B cell (primary cell): Measurements from ENCODE around the gene KLHL7. TPM values are rescaled to one million over a fixed set of nuclear protein-coding genes. Genes with fewer than 3 reads are reported as not detected.
"Not testable (repeated sequence)": the region's sequence is repeated elsewhere in the genome, so short reads cannot be mapped to it uniquely, and the experiment has no call there.

ENCODE experiments used
- ATAC-seq: fragments of 200-7000 bp; cut with Tn5 transposase; one replicate; pipeline ENCODE4 v1.10.0; 2021; ENCODE audit warnings: low read depth, mild to moderate bottlenecking, moderate number of reproducible peaks, moderate library complexity
- CTCF ChIA-PET: fragments of 350-600 bp; sonication (Branson Sonifier 250); formaldehyde crosslinking; loops from one replicate; lab custom pipeline; 2021; ENCODE audit warnings: antibody characterized with exemption, inconsistent platforms; lab: Charles Lee
- POLR2A ChIA-PET: fragments of 350-600 bp; sonication (Branson Sonifier 250); formaldehyde crosslinking; loops from one replicate; lab custom pipeline; 2021; ENCODE audit warnings: antibody characterized with exemption; lab: Charles Lee
- DNase-seq: peaks from one replicate; pipeline ENCODE4 v3.0.0; 2013
- H2AFZ ChIP-seq: 2 replicates; pipeline ENCODE4 v1.6.1; 2012; ENCODE audit warnings: mild to moderate bottlenecking, low read depth, low read length; ENCODE audit not compliant: insufficient read depth, poor library complexity, severe bottlenecking
- H3K27ac ChIP-seq, 2 donors: 1 replicate in 1 of 2; 2 replicates in 1 of 2; pipeline ENCODE4 v1.5.1; 2012 to 2013; ENCODE audit warnings: low read length in 2 of 2, mild to moderate bottlenecking in 2 of 2, moderate library complexity in 1 of 2
- H3K27me3 ChIP-seq, 4 experiments: fragments of 200-600 bp in 1 of 4; sonication (generic) in 1 of 4; replicated peaks in 1 of 4; 1 replicate in 2 of 4; 2 replicates in 2 of 4; pipeline versions ENCODE4 v1.6.1 to v1.7.0; 2013 to 2016; ENCODE audit warnings: low read length in 3 of 4, mild to moderate bottlenecking in 2 of 4, mixed read lengths in 1 of 4, moderate library complexity in 1 of 4; ENCODE audit not compliant: insufficient read depth in 4 of 4, control insufficient read depth in 3 of 4; ENCODE audit errors: control extremely low read depth in 1 of 4
- H3K36me3 ChIP-seq, 2 experiments: replicated peaks in 1 of 2; 1 replicate in 1 of 2; 2 replicates in 1 of 2; pipeline versions ENCODE4 v1.6.1 to v1.7.1; 2013; ENCODE audit warnings: low read length in 1 of 2; ENCODE audit not compliant: insufficient read depth in 2 of 2, control insufficient read depth in 1 of 2; ENCODE audit errors: control extremely low read depth in 1 of 2, extremely low read depth in 1 of 2
- H3K4me1 ChIP-seq, 2 donors: fragments of 200-600 bp in 1 of 2; sonication (generic) in 1 of 2; 1 replicate in 1 of 2; 2 replicates in 1 of 2; pipeline versions ENCODE4 v1.5.1 to v1.6.1; 2013 to 2017; ENCODE audit warnings: low read length in 2 of 2; ENCODE audit not compliant: control insufficient read depth in 2 of 2, insufficient read depth in 2 of 2
- H3K4me2 ChIP-seq: replicated peaks from 2 replicates; pipeline ENCODE3; 2012; ENCODE audit warnings: mild to moderate bottlenecking, low read depth, low read length; ENCODE audit not compliant: poor library complexity, severe bottlenecking
- H3K4me3 ChIP-seq, 5 experiments: fragments of 200-600 bp in 1 of 5; sonication (generic) in 1 of 5; 1 replicate in 3 of 5; 2 replicates in 2 of 5; pipeline versions ENCODE4 v1.5.1 to v1.7.0; 2011 to 2016; ENCODE audit warnings: low read length in 4 of 5, mild to moderate bottlenecking in 4 of 5, low read depth in 2 of 5, control low read depth in 1 of 5, moderate library complexity in 1 of 5; ENCODE audit not compliant: insufficient read depth in 1 of 5; ENCODE audit errors: control extremely low read depth in 1 of 5, extremely low read depth in 1 of 5
- H3K79me2 ChIP-seq: fragments of 200-600 bp; sonication (generic); one replicate; pipeline ENCODE4 v1.6.0; 2016; ENCODE audit warnings: low read length; ENCODE audit not compliant: control insufficient read depth, insufficient read depth
- H3K9ac ChIP-seq: fragments of 200-600 bp; sonication (generic); 2 replicates; pipeline ENCODE4 v1.6.1; 2017; ENCODE audit warnings: mild to moderate bottlenecking, low read length, moderate library complexity
- H3K9me3 ChIP-seq, 3 donors: one replicate each; pipeline versions ENCODE4 v1.6.1 to v1.7.1; 2013; ENCODE audit warnings: low read length in 2 of 3; ENCODE audit not compliant: control insufficient read depth in 2 of 3, insufficient read depth in 1 of 3; ENCODE audit errors: control extremely low read depth in 1 of 3
- H4K20me1 ChIP-seq: 2 replicates; pipeline ENCODE4 v1.6.0; 2012; ENCODE audit warnings: mild to moderate bottlenecking, low read length; ENCODE audit not compliant: insufficient read depth, control insufficient read depth, poor library complexity, severe bottlenecking
- H3K27ac Mint-ChIP-seq: one replicate; pipeline ENCODE4 v1.8.0; 2021; ENCODE audit warnings: mixed read lengths
- H3K27me3 Mint-ChIP-seq: one replicate; pipeline ENCODE4 v1.8.0; 2021; ENCODE audit warnings: mixed read lengths
- H3K4me1 Mint-ChIP-seq: one replicate; pipeline ENCODE4 v1.8.0; 2021; ENCODE audit warnings: mixed read lengths
- H3K4me3 Mint-ChIP-seq: one replicate; pipeline ENCODE4 v1.8.0; 2021; ENCODE audit warnings: mixed read lengths
- H3K9me3 Mint-ChIP-seq: one replicate; pipeline ENCODE4 v1.8.0; 2022; ENCODE audit warnings: mixed read lengths; ENCODE audit not compliant: insufficient read depth
- EZH2 ChIP-seq: IDR thresholded peaks from 2 replicates; pipeline ENCODE4 v1.6.1; 2012; ENCODE audit warnings: borderline replicate concordance, low read depth, mild to moderate bottlenecking, moderate library complexity, low read length; ENCODE audit not compliant: insufficient read depth, poor library complexity, severe bottlenecking
- WGBS: methylation state at CpG from one replicate; pipeline ENCODE4 v1.1.5; 2013; ENCODE audit warnings: missing lambda C conversion rate; ENCODE audit not compliant: insufficient coverage; 5-methylcytosine and 5-hydroxymethylcytosine counted together
- intact Hi-C: fragments of 100-400 bp; cut with micrococcal nuclease; formaldehyde crosslinking; loops from one replicate; pipeline ENCODE4 v1.10.0; 2022
- polyA plus RNA-seq: library from polyadenylated mRNA; depleted of rRNA; stranded (reverse); fragments of >200 nt; gene quantifications from 2 replicates; pipeline ENCODE4 v1.2.3, GENCODE V29; 2012
- total RNA-seq, 2 donors: library from RNA; stranded (reverse); fragments of 120-200 nt in 1 of 2; gene quantifications; 1 replicate in 1 of 2; 2 replicates in 1 of 2; pipeline versions ENCODE4 v1.2.3 to v1.2.4, GENCODE V29; 2013 to 2022
- TF ChIP-seq, protein P1 (sequence below): fragments of 200-600 bp; IDR thresholded peaks from one replicate; pipeline ENCODE4 v1.8.0; 2022; ENCODE audit warnings: antibody characterized with exemption, mild to moderate bottlenecking

Gene KLHL7
- total and polyA plus RNA-seq, 2 donors (not counting 1 experiment from before 2014, with no cell fraction given): 9.2 to 22.8 TPM

DNA sequence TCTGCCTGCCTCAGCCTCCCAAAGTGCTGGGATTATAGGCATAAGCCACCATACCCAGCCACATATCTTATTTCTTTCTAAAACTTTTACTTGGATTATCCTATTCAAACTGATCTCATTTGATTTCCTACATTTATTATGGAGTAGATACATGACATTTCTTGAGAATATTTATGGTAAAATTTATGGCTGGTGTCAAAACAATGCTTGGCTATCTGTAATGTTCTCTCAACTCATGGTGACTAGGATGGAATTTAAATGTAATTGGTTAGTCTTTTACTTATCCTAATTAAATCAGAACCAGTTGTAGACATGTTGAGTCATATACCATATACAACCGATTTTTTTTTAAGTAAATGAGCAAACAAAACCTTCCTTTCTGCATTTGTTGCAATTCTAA lies 80.4 kb downstream of the KLHL7 start:
- Histone ChIP-seq H3K9me3 (no peaks in the 10 kb centered on the region), H3K4me2 (no peak overlapping the region), H3K27ac (no peak overlapping the region), H3K4me3 (no peak overlapping the region), H3K36me3 (peaks cover 15 to 46% of the 10 kb centered on the region in 2 experiments), H3K79me2 (peaks cover 54% of the 10 kb centered on the region), H3K9ac (no peak overlapping the region), H2AFZ (no peak overlapping the region), H3K27me3 (no peaks in the 10 kb centered on the region), H3K4me1 (peaks cover 14 to 18% of the 10 kb centered on the region in 2 donors), H4K20me1 (peaks cover 27% of the 10 kb centered on the region)
- Mint-ChIP-seq H3K4me3 (no peak overlapping the region), H3K9me3 (no peaks in the 10 kb centered on the region), H3K27ac (no peak overlapping the region), H3K27me3 (no peaks in the 10 kb centered on the region), H3K4me1 (peaks cover 31% of the 10 kb centered on the region)
- ATAC-seq (no peak), DNase-seq (no peak)
- WGBS: no CpG with 5 or more reads among the region's 1 CpG
- ChIA-PET POLR2A (no interaction called here), CTCF (no interaction called here)
- TF ChIP-seq EZH2: no peak
- TF ChIP-seq, protein P1, sequence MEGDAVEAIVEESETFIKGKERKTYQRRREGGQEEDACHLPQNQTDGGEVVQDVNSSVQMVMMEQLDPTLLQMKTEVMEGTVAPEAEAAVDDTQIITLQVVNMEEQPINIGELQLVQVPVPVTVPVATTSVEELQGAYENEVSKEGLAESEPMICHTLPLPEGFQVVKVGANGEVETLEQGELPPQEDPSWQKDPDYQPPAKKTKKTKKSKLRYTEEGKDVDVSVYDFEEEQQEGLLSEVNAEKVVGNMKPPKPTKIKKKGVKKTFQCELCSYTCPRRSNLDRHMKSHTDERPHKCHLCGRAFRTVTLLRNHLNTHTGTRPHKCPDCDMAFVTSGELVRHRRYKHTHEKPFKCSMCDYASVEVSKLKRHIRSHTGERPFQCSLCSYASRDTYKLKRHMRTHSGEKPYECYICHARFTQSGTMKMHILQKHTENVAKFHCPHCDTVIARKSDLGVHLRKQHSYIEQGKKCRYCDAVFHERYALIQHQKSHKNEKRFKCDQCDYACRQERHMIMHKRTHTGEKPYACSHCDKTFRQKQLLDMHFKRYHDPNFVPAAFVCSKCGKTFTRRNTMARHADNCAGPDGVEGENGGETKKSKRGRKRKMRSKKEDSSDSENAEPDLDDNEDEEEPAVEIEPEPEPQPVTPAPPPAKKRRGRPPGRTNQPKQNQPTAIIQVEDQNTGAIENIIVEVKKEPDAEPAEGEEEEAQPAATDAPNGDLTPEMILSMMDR: no peak
- intact Hi-C loops: loop anchor here (10.0 kb wide), 2 partner anchors 361 to 1649 kb away; partner anchors contain the start of gene TOMM7

DNA sequence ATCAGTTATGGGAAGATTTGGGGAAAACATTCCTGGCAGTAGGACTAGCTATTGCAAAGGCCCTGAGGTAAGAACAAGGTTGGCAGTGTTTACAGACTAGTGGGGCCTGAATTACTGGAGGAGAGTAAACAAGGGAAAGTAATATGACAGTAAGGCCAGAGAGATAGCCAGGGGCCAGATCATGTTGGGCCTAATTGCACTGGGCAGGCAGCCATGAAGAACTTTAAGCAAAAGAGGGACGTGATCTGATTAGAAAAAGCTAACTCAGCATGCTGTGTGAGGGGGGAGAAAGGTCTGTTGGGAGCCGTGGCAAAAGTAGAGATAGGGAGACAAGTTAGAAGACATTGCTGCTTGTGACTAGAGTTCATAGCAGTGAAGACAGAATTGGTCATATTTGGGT lies 85.4 kb downstream of the KLHL7 start:
- CTCF ChIA-PET: no interaction called here
- POLR2A ChIA-PET: no interaction called here
- peaks cover 19% of the 10 kb centered on the region for H3K79me2 ChIP-seq

DNA sequence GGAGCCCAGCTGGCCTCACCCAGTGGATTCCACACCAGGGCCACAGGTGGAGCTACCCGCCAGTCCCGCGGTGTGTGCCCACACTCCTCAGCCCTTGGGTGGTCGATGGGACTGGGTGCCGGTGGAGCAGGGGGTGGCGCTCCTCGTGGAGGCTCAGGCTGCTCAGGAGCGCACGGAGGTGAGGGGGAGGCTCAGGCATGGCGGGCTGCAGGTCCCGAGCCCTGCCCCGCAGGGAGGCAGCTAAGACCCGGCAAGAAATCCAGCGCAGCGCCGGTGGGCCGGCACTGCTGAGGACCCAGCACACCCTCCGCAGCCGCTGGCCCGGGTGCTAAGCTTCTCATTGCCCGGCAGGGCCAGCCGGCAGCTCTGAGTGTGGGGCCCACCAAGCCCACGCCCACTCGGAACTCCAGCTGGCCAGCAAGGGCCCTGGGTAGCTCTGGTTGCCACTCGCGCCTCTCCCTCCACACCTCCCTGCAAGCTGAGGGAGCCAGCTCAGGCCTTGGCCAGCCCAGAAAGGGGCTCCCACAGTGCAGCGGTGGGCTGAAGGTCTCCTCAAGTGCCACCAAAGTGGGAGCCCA lies 88.2 kb downstream of the KLHL7 start:
- DNase-seq, H3K79me2 ChIP-seq, H2AFZ ChIP-seq, H3K27me3 Mint-ChIP-seq, intact Hi-C loops, H3K9me3 ChIP-seq, H3K27ac ChIP-seq, H3K4me1 Mint-ChIP-seq, H3K4me2 ChIP-seq, H3K9ac ChIP-seq, POLR2A ChIA-PET, H3K27me3 ChIP-seq, H3K27ac Mint-ChIP-seq, H3K4me1 ChIP-seq, H3K9me3 Mint-ChIP-seq, ATAC-seq, H3K4me3 Mint-ChIP-seq, H3K4me3 ChIP-seq, CTCF ChIA-PET: not testable (repeated sequence)
- H4K20me1 ChIP-seq: peaks cover 22% of the 10 kb centered on the region
- H3K36me3 ChIP-seq: peaks cover 14 to 40% of the 10 kb centered on the region in 2 experiments
- WGBS: 98% methylated on average over 24 of the region's 27 CpGs

More for the DNA sequence above, 85.4 kb downstream of the KLHL7 start:
- DNase-seq (no peak), ATAC-seq (no peak)
- no peaks in the 10 kb centered on the region for H3K9me3 ChIP-seq
- no peak overlapping the region for H3K4me3 ChIP-seq
- intact Hi-C loops: no loop called here
- no peak overlapping the region for H3K27ac Mint-ChIP-seq
- peaks cover 19 to 47% of the 10 kb centered on the region in 2 experiments for H3K36me3 ChIP-seq
- no peaks in the 10 kb centered on the region for H3K4me1 ChIP-seq
- H3K4me2 ChIP-seq: no peak overlapping the region
- peaks cover 3% of the 10 kb centered on the region for H3K4me1 Mint-ChIP-seq
- H2AFZ ChIP-seq: no peak overlapping the region
- no peaks in the 10 kb centered on the region for H3K27me3 Mint-ChIP-seq
- WGBS: 100% methylated on average over 2 of the region's 2 CpGs
- H4K20me1 ChIP-seq: peaks cover 25% of the 10 kb centered on the region
- no peaks in the 10 kb centered on the region for H3K27me3 ChIP-seq
- H3K9ac ChIP-seq: no peak overlapping the region
- no peak overlapping the region for H3K27ac ChIP-seq
- no peak for TF ChIP-seq EZH2
- TF ChIP-seq, protein P1: no peak
- no peaks in the 10 kb centered on the region for H3K9me3 Mint-ChIP-seq
- H3K4me3 Mint-ChIP-seq: no peak overlapping the region
